AG04449 (cell line): Measurements from ENCODE around the gene PBX4.

Experiments
- CTCF ChIA-PET: fragments of 350-600 bp; formaldehyde crosslinking; extraction: SDS; loops from one replicate; lab custom pipeline; 2021; ENCODE audit warnings: antibody characterized with exemption; lab: Yijun Ruan, JAX
- POLR2A ChIA-PET: fragments of 400-600, 350-600 bp; formaldehyde crosslinking; extraction: SDS; loops from one replicate; lab custom pipeline; 2020; ENCODE audit warnings: antibody characterized with exemption, inconsistent platforms; lab: Yijun Ruan, JAX
- DNase-seq: peaks from one replicate; pipeline ENCODE4 v3.0.0-alpha.2; 2010; ENCODE audit warnings: low read depth, low spot score
- H3K4me3 ChIP-seq: 2 replicates; pipeline ENCODE4 v1.5.1; 2011; ENCODE audit warnings: low read depth, mild to moderate bottlenecking, control low read depth, low read length
- CTCF ChIP-seq: IDR thresholded peaks from one replicate; pipeline ENCODE4 v1.5.1; 2011; ENCODE audit warnings: mild to moderate bottlenecking, moderate library complexity, low read length, control low read depth, inconsistent platforms; ENCODE audit not compliant: insufficient read depth; ENCODE audit errors: missing control alignments

Gene PBX4

DNA sequence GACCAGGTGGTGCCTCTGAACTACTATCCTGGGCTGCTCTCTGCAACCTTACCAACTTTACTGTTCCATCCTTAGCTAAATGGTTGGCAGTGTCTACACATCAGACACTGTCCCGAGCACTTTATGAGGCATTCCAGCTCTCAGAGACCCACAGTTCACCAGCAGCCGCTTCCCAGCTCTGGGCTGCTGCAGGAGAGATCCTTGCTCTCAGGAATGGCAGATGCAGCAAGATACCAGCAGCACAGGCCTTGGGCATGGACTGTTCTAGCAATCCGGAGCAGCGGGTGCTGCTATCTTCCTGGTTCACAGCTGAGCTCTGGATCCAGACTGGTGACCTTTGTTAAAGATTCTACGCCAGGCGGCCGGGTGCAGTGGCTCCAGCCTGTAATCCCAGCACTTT, 12.9 kb upstream of the PBX4 start:
- POLR2A ChIA-PET: no interaction called here
- CTCF ChIA-PET: interaction anchor here (0.9 to 1.6 kb wide), 3 partner anchors 8 to 102 kb away, joined by 3 to 4 read pairs (median 3); no protein-coding TSS in a partner anchor

DNA sequence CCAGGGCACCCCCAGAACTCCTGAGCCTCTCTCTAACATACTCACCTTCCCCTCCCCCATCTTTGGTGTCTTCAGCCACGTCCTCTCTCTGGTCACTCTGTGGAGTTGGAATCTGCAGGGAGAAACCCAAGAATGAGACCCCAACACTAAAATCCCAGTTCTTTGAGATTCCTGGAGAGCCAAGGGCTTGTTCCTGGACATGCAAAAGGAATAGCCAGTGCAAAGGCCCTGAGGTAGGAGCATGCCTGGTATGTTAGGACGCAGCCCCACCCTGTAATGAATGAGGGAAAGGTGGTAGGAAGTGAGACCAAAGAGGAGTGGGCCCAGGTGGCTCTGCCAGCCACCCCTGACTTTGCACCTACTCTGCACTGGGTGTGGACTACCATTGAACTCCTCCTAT, 11.9 kb upstream of the PBX4 start:
- CTCF ChIA-PET: interaction anchor here (1.3 to 1.6 kb wide), 2 partner anchors 9 to 101 kb away, joined by 3 to 4 read pairs; no protein-coding TSS in a partner anchor

More for the DNA sequence above, 12.9 kb upstream of the PBX4 start:
- no peak for DNase-seq
- no peak overlapping the region for H3K4me3 ChIP-seq
- TF ChIP-seq CTCF: no peak

GRCh38 chr19:19630062-19630414, 11.6 kb upstream of the PBX4 start:
- ChIA-PET POLR2A (no interaction called here), CTCF (no interaction called here)
- no peak for DNase-seq
- H3K4me3 ChIP-seq: no peak overlapping the region
- no peak for TF ChIP-seq CTCF

More for the DNA sequence above, 11.9 kb upstream of the PBX4 start:
- DNase-seq: no peak
- POLR2A ChIA-PET: no interaction called here
- H3K4me3 ChIP-seq: no peak overlapping the region
- TF ChIP-seq CTCF: no peak

- peak overlapping the region; percentile 41 for H3K4me3 ChIP-seq
- POLR2A ChIA-PET: no interaction called here
- no peak for TF ChIP-seq CTCF
- CTCF ChIA-PET: interaction anchor here (1.5 to 2.0 kb wide), 3 partner anchors 16 to 97 kb away, joined by 6 to 12 read pairs (median 8); no protein-coding TSS in a partner anchor
- no peak for DNase-seq
Measured at GRCh38 chr19:19628501-19629134, 10.1 kb upstream of the PBX4 start.

- ChIA-PET CTCF (interaction anchor here (0.7 to 2.0 kb wide), 6 partner anchors 16 to 96 kb away, joined by 3 to 12 read pairs (median 7); partner anchors contain the start of gene GMIP), POLR2A (interaction anchor here (0.9 kb wide), 1 partner anchor 14 kb away, joined by 3 read pairs; no protein-coding TSS in a partner anchor)
Measured at GRCh38 chr19:19627621-19628500, 9.4 kb upstream of the PBX4 start, which contains the start of gene LPAR2. Gene LPAR2 (minus strand): TSS chr19:19628220. CDS start chr19:19627275, 945 bp downstream.

More at GRCh38 chr19:19627621-19628500, 9.4 kb upstream of the PBX4 start, which contains the start of gene LPAR2:
- no peak for DNase-seq
- no peak for TF ChIP-seq CTCF
- H3K4me3 ChIP-seq: peak within 1 kb of the TSS; percentile 41
